Measurements from ENCODE around the gene ETS1. TPM values are rescaled to one million over a fixed set of nuclear protein-coding genes. Genes with fewer than 3 reads are reported as not detected.
A peak's percentile ranks its signal among the peaks of the same experiment; 100 is the strongest.

The ETS1 gene
- total RNA-seq, 4 donors from 2014 or later, result 23.6 to 56.7 (median 29.2) TPM

- H3K4me1 ChIP-seq, result peaks cover 7 to 72% (median 35%) of the 10 kb centered on the region in 4 donors
- 53 to 59% methylated on average over 2 of the region's 2 CpGs for whole genome bisulfite sequencing, 2 donors (ENCODE audit: low coverage in 1 of 2)
- in situ Hi-C loops (cut with MboI; ENCODE audit: low pct_ligation_motif_present in 1 of 4, low pct_unique_long_range_greater_than_20kb in 1 of 4, low sequenced_read_pairs in 3 of 4), result no loop called here
- TF ChIP-seq CTCF (IDR thresholded peaks at IDR 0.05), result no peak
- TF ChIP-seq EP300 (IDR thresholded peaks at IDR 0.05; ENCODE audit: low read depth), result no peak
- no peak for TF ChIP-seq POLR2AphosphoS5 (IDR thresholded peaks at IDR 0.05)
- no peak for TF ChIP-seq POLR2A (IDR thresholded peaks at IDR 0.05)
- intact Hi-C loops (cut with DNase I; ENCODE audit: low total_unique reads), result no loop called here
- H3K9me3 ChIP-seq, result no peaks in the 10 kb centered on the region
- peak overlapping the region; percentile 49 to 63 (median 60) for H3K27ac ChIP-seq
- H3K36me3 ChIP-seq, result peaks cover 0 to 6% (median 0%) of the 10 kb centered on the region in 4 donors
- no peak overlapping the region for H3K4me3 ChIP-seq
- no peaks in the 10 kb centered on the region for H3K27me3 ChIP-seq
- DNase-seq, result no peak
These were observed 93.8 kb downstream of the ETS1 start for GRCh38 chr11:128493570-128493965.

- H3K27ac ChIP-seq, result peak overlapping the region; percentile 49 to 63 (median 60)
- no peaks in the 10 kb centered on the region for H3K27me3 ChIP-seq
- intact Hi-C loops (cut with DNase I; ENCODE audit: low total_unique reads) (no loop called here), in situ Hi-C loops (cut with MboI; ENCODE audit: low pct_ligation_motif_present in 1 of 4, low pct_unique_long_range_greater_than_20kb in 1 of 4, low sequenced_read_pairs in 3 of 4) (no loop called here)
- no peak overlapping the region for H3K4me3 ChIP-seq
- H3K36me3 ChIP-seq, result peaks cover 0 to 6% (median 0%) of the 10 kb centered on the region in 4 donors
- no peaks in the 10 kb centered on the region for H3K9me3 ChIP-seq
- DNase-seq, result no peak
- peaks cover 7 to 72% (median 35%) of the 10 kb centered on the region in 4 donors for H3K4me1 ChIP-seq
- TF ChIP-seq POLR2AphosphoS5 (IDR thresholded peaks at IDR 0.05) (no peak), EP300 (IDR thresholded peaks at IDR 0.05; ENCODE audit: low read depth) (no peak), POLR2A (IDR thresholded peaks at IDR 0.05) (no peak), CTCF (IDR thresholded peaks at IDR 0.05) (no peak)
- 72 to 89% methylated on average over 3 to 5 of the region's 5 CpGs for WGBS, 2 donors (ENCODE audit: low coverage in 1 of 2)
These were observed 94.3 kb downstream of the ETS1 start for GRCh38 chr11:128492903-128493569.

- intact Hi-C loops (cut with DNase I; ENCODE audit: low total_unique reads), result no loop called here
- H3K36me3 ChIP-seq, result peaks cover 0 to 6% (median 0%) of the 10 kb centered on the region in 4 donors
- TF ChIP-seq EP300 (IDR thresholded peaks at IDR 0.05; ENCODE audit: low read depth) (no peak), POLR2A (IDR thresholded peaks at IDR 0.05) (no peak), CTCF (IDR thresholded peaks at IDR 0.05) (no peak), POLR2AphosphoS5 (IDR thresholded peaks at IDR 0.05) (no peak)
- H3K27ac ChIP-seq, result peak overlapping the region; percentile 49 to 63 (median 60)
- H3K4me1 ChIP-seq, result peaks cover 7 to 66% (median 32%) of the 10 kb centered on the region in 4 donors
- H3K9me3 ChIP-seq, result no peaks in the 10 kb centered on the region
- in situ Hi-C loops (cut with MboI; ENCODE audit: low pct_ligation_motif_present in 1 of 4, low pct_unique_long_range_greater_than_20kb in 1 of 4, low sequenced_read_pairs in 3 of 4), result no loop called here
- 51 to 69% methylated on average over 2 of the region's 2 CpGs for WGBS, 2 donors (ENCODE audit: low coverage in 1 of 2)
- H3K27me3 ChIP-seq, result no peaks in the 10 kb centered on the region
- no peak overlapping the region for H3K4me3 ChIP-seq
- DNase-seq, result no peak
These were observed 94.9 kb downstream of the ETS1 start for GRCh38 chr11:128492461-128492860.

GRCh38 chr11:128491195-128491936 is 96.0 kb downstream of the ETS1 start:
- DNase-seq, result no peak
- H3K4me3 ChIP-seq, result no peak overlapping the region
- TF ChIP-seq POLR2A (IDR thresholded peaks at IDR 0.05), result no peak
- TF ChIP-seq EP300 (IDR thresholded peaks at IDR 0.05; ENCODE audit: low read depth), result no peak
- no peak for TF ChIP-seq CTCF (IDR thresholded peaks at IDR 0.05)
- 64 to 67% methylated on average over 3 of the region's 3 CpGs for WGBS, 2 donors (ENCODE audit: low coverage in 1 of 2)
- no peaks in the 10 kb centered on the region for H3K27me3 ChIP-seq
- intact Hi-C loops (cut with DNase I; ENCODE audit: low total_unique reads), result no loop called here
- in situ Hi-C loops (cut with MboI; ENCODE audit: low pct_ligation_motif_present in 1 of 4, low pct_unique_long_range_greater_than_20kb in 1 of 4, low sequenced_read_pairs in 3 of 4), result no loop called here
- H3K36me3 ChIP-seq, result peaks cover 0 to 8% (median 2%) of the 10 kb centered on the region in 4 donors
- no peaks in the 10 kb centered on the region for H3K9me3 ChIP-seq
- H3K27ac ChIP-seq, result peak overlapping the region; percentile 49 to 63 (median 60)
- H3K4me1 ChIP-seq, result peaks cover 0 to 55% (median 22%) of the 10 kb centered on the region in 4 donors

Measured in transverse colon (tissue), 4 donors.